HepG2 (cell line): Measurements from ENCODE around the gene CDC42EP5. TPM values are rescaled to one million over a fixed set of nuclear protein-coding genes. Genes with fewer than 3 reads are reported as not detected.
A peak's percentile ranks its signal among the peaks of the same experiment; 100 is the strongest.

Experiments
- CREBL2 ChIP-seq: sonication (generic); formaldehyde crosslinking; IDR thresholded peaks from 2 replicates; pipeline ENCODE4 v1.8.1; 2023; ENCODE audit warnings: missing genetic modification reagents, mild to moderate bottlenecking, borderline replicate concordance
- FOXK1 ChIP-seq: sonication (generic); formaldehyde crosslinking; IDR thresholded peaks from 2 replicates; pipeline ENCODE4 v1.4.0; 2020; ENCODE audit warnings: low read depth, missing genetic modification reagents, borderline replicate concordance
- HOXA5 ChIP-seq: sonication (generic); formaldehyde crosslinking; IDR thresholded peaks from 2 replicates; pipeline ENCODE4 v1.4.0; 2020; ENCODE audit warnings: missing genetic modification reagents
- KIAA2018 ChIP-seq: sonication (generic); formaldehyde crosslinking; IDR thresholded peaks from 2 replicates; pipeline ENCODE4 v1.5.0; 2020; ENCODE audit warnings: mild to moderate bottlenecking, missing genetic modification reagents, borderline replicate concordance
- KLF9 ChIP-seq: IDR thresholded peaks from 2 replicates; pipeline ENCODE4 v1.6.1; 2016; ENCODE audit warnings: low read depth
- NR2F2 ChIP-seq: IDR thresholded peaks from 2 replicates; pipeline ENCODE4 v1.6.1; 2012; ENCODE audit warnings: low read depth, inconsistent platforms, borderline replicate concordance
- RBFOX2 ChIP-seq: fragments of 200-400 bp; formaldehyde crosslinking; IDR thresholded peaks from 2 replicates; pipeline ENCODE4 v1.6.1; 2017; ENCODE audit warnings: low read depth, mild to moderate bottlenecking, low read length
- REPIN1 ChIP-seq: sonication (generic); formaldehyde crosslinking; IDR thresholded peaks from 2 replicates; pipeline ENCODE4 v1.8.0; 2022; ENCODE audit warnings: missing genetic modification reagents, low read depth, mild to moderate bottlenecking, borderline replicate concordance
- SRY ChIP-seq: sonication (generic); formaldehyde crosslinking; IDR thresholded peaks from 2 replicates; pipeline ENCODE4 v1.8.0; 2022; ENCODE audit warnings: mild to moderate bottlenecking, missing genetic modification reagents
- TBL1XR1 ChIP-seq: fragments of 150-350 bp; IDR thresholded peaks from 2 replicates; pipeline ENCODE4 v1.6.1; 2014; ENCODE audit warnings: borderline replicate concordance, low read length; ENCODE audit not compliant: partially characterized antibody
- TCF7L2 ChIP-seq: IDR thresholded peaks from 2 replicates; pipeline ENCODE4 v1.6.1; 2011; ENCODE audit warnings: mild to moderate bottlenecking, low read depth, low read length, moderate library complexity
- TEAD2 ChIP-seq: sonication (generic); formaldehyde crosslinking; IDR thresholded peaks from 2 replicates; pipeline ENCODE4 v1.9.0; 2021; ENCODE audit warnings: missing genetic modification reagents
- ZFP90 ChIP-seq: sonication (generic); formaldehyde crosslinking; IDR thresholded peaks from 2 replicates; pipeline ENCODE4 v1.8.0; 2022; ENCODE audit warnings: missing genetic modification reagents, mild to moderate bottlenecking, inconsistent platforms, borderline replicate concordance
- ZNF253 ChIP-seq: sonication (generic); formaldehyde crosslinking; IDR thresholded peaks from 2 replicates; pipeline ENCODE4 v1.8.0; 2022; ENCODE audit warnings: mild to moderate bottlenecking, missing genetic modification reagents, borderline replicate concordance
- ZSCAN22 ChIP-seq: sonication (generic); formaldehyde crosslinking; IDR thresholded peaks from 2 replicates; pipeline ENCODE4 v1.4.0; 2020; ENCODE audit warnings: mild to moderate bottlenecking, missing genetic modification reagents
- polyA plus RNA-seq, 8 experiments: library from polyadenylated mRNA; depleted of rRNA in 3 of 8; stranded (reverse) in 7 of 8; unstranded in 1 of 8; fragments of >200 nt; fragmentation: Illumina TruSeq in 4 of 8; extraction: Trizol in 4 of 8; gene quantifications; 2 replicates each; pipeline versions ENCODE4 v1.2.1 to v1.2.3, GENCODE V29; 2011 to 2016; ENCODE audit warnings: low read depth in 4 of 8, missing spikeins in 1 of 8, mixed read lengths in 1 of 8; ENCODE audit not compliant: insufficient read depth in 1 of 8
- total RNA-seq, 5 experiments: library from RNA; depleted of rRNA; stranded (reverse); fragments of >200 nt; fragmentation: Illumina TruSeq; extraction: Trizol; gene quantifications; 2 replicates each; pipeline ENCODE4 v1.2.3, GENCODE V29; 2016; ENCODE audit warnings: low read depth in 1 of 5
- TF ChIP-seq, protein P1 (sequence below): sonication (generic); formaldehyde crosslinking; IDR thresholded peaks from 2 replicates; pipeline ENCODE4 v1.4.0; 2020; ENCODE audit warnings: low read depth, mild to moderate bottlenecking, missing genetic modification reagents
- TF ChIP-seq, protein P2 (sequence below): sonication (generic); formaldehyde crosslinking; IDR thresholded peaks from 2 replicates; pipeline ENCODE4 v1.4.0; 2020; ENCODE audit warnings: missing genetic modification reagents, borderline replicate concordance

Gene CDC42EP5
- total and polyA plus RNA-seq, 2 of the 13 experiments (the other 11 are each of a cell fraction or from before 2014, with no cell fraction given) = 0.41 to 1.6 TPM

GRCh38 chr19:54448774-54449700 lies 24.1 kb downstream of the CDC42EP5 start, which contains the start of gene LENG8 (continued):
- TF ChIP-seq FOXK1 (CRISPR knock-in tag) (no peak; the same call in 1 of the 2 replicates), ZFP90 (CRISPR knock-in tag) (no peak; the same call in 1 of the 2 replicates), CREBL2 (peak; percentile 98), KIAA2018 (CRISPR knock-in tag) (no peak), TEAD2 (no peak), REPIN1 (CRISPR knock-in tag) (peak; percentile 77), NR2F2 (no peak), ZNF253 (no peak), TCF7L2 (no peak), KLF9 (no peak), TBL1XR1 (peak; percentile 34), ZSCAN22 (CRISPR knock-in tag) (0 out of 2 replicates have a peak, but pooled peaks have one; percentile 19), RBFOX2 (peak; percentile 100), SRY (CRISPR knock-in tag) (peak; percentile 96), HOXA5 (CRISPR knock-in tag) (no peak; the same call in 1 of the 2 replicates)
- TF ChIP-seq, protein P1, sequence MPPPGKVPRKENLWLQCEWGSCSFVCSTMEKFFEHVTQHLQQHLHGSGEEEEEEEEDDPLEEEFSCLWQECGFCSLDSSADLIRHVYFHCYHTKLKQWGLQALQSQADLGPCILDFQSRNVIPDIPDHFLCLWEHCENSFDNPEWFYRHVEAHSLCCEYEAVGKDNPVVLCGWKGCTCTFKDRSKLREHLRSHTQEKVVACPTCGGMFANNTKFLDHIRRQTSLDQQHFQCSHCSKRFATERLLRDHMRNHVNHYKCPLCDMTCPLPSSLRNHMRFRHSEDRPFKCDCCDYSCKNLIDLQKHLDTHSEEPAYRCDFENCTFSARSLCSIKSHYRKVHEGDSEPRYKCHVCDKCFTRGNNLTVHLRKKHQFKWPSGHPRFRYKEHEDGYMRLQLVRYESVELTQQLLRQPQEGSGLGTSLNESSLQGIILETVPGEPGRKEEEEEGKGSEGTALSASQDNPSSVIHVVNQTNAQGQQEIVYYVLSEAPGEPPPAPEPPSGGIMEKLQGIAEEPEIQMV (CRISPR knock-in tag) = peak; percentile 71
- TF ChIP-seq, protein P2, sequence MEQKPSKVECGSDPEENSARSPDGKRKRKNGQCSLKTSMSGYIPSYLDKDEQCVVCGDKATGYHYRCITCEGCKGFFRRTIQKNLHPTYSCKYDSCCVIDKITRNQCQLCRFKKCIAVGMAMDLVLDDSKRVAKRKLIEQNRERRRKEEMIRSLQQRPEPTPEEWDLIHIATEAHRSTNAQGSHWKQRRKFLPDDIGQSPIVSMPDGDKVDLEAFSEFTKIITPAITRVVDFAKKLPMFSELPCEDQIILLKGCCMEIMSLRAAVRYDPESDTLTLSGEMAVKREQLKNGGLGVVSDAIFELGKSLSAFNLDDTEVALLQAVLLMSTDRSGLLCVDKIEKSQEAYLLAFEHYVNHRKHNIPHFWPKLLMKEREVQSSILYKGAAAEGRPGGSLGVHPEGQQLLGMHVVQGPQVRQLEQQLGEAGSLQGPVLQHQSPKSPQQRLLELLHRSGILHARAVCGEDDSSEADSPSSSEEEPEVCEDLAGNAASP (CRISPR knock-in tag) = peak; percentile 49; the same call in 1 of the 2 replicates
